Left ventricle myocardium inferior (tissue), 1 donor: ENCODE measurements around the gene IL36B. TPM values are rescaled to one million over a fixed set of nuclear protein-coding genes. Genes with fewer than 3 reads are reported as not detected.

ENCODE experiments used
- DNase-seq: peaks from one replicate; pipeline ENCODE4 v3.0.0-alpha.2; 2020
- H3K27ac ChIP-seq: fragments of 200-600 bp; replicated peaks from 2 replicates; pipeline ENCODE4 v1.8.0; 2021
- H3K27me3 ChIP-seq: fragments of 200-600 bp; 2 replicates; pipeline ENCODE4 v1.8.0; 2021; ENCODE audit warnings: low read depth
- H3K36me3 ChIP-seq: fragments of 200-600 bp; 2 replicates; pipeline ENCODE4 v1.8.0; 2021
- H3K4me1 ChIP-seq: fragments of 200-600 bp; 2 replicates; pipeline ENCODE4 v1.8.0; 2021
- H3K4me3 ChIP-seq: fragments of 200-600 bp; 2 replicates; pipeline ENCODE4 v1.8.0; 2021; ENCODE audit warnings: mild to moderate bottlenecking, moderate library complexity
- H3K9me3 ChIP-seq: fragments of 200-600 bp; replicated peaks from 2 replicates; pipeline ENCODE4 v1.8.0; 2021
- intact Hi-C: fragments of 100-400 bp; cut with micrococcal nuclease; formaldehyde crosslinking; loops from one replicate; pipeline ENCODE4 v1.11.0; 2022
- total RNA-seq: library from RNA; stranded (reverse); fragmentation: NEBNext Ultra II Directional; extraction: Animal tissue kit (Norgen Biotek cat#: 25700); gene quantifications from one replicate; pipeline ENCODE4 v1.2.1, GENCODE V29; 2021
- TF ChIP-seq, protein P1 (sequence below): fragments of 200-600 bp; IDR thresholded peaks from 2 replicates; pipeline ENCODE4 v1.8.0; 2021; ENCODE audit warnings: antibody characterized with exemption, mild to moderate bottlenecking, borderline replicate concordance
- donor health status: DM: no; HTN: yes; CAD: no; lungs with severe emphysema.

IL36B gene
- total RNA-seq, 1 donor from 2014 or later: not detected

GRCh38 chr2:113061896-113062770, 9.5 kb upstream of the IL36B start:
- no peak overlapping the region for H3K27ac ChIP-seq
- H3K9me3 ChIP-seq: no peaks in the 10 kb centered on the region
- H3K27me3 ChIP-seq: peaks cover 46% of the 10 kb centered on the region
- H3K36me3 ChIP-seq: no peaks in the 10 kb centered on the region
- no peak for DNase-seq
- intact Hi-C loops: no loop called here
- TF ChIP-seq, protein P1, sequence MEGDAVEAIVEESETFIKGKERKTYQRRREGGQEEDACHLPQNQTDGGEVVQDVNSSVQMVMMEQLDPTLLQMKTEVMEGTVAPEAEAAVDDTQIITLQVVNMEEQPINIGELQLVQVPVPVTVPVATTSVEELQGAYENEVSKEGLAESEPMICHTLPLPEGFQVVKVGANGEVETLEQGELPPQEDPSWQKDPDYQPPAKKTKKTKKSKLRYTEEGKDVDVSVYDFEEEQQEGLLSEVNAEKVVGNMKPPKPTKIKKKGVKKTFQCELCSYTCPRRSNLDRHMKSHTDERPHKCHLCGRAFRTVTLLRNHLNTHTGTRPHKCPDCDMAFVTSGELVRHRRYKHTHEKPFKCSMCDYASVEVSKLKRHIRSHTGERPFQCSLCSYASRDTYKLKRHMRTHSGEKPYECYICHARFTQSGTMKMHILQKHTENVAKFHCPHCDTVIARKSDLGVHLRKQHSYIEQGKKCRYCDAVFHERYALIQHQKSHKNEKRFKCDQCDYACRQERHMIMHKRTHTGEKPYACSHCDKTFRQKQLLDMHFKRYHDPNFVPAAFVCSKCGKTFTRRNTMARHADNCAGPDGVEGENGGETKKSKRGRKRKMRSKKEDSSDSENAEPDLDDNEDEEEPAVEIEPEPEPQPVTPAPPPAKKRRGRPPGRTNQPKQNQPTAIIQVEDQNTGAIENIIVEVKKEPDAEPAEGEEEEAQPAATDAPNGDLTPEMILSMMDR: no peak
- no peaks in the 10 kb centered on the region for H3K4me1 ChIP-seq
- no peak overlapping the region for H3K4me3 ChIP-seq

DNA sequence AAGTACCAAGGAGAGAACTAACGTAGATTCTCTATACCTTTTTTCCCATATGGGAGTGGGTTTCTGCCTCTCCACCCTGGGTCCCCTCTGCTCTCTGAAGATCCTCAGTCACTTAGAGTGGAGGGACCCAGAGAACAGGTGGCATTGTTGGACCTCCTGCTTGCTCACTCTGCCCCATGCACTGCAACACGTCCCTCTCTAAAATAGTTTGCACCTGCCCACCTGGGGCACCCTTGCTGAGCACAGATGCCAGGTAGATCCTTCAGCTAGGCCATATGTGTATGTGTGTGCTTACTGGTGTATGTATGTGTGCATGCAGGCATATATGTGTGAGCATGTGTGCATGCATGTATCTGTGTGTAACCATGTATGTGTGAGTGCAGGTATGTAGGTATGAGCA, 8.6 kb upstream of the IL36B start:
- H3K9me3 ChIP-seq: peaks cover under 1% of the 10 kb centered on the region
- intact Hi-C loops: no loop called here
- no peaks in the 10 kb centered on the region for H3K4me1 ChIP-seq
- H3K27me3 ChIP-seq: peaks cover 45% of the 10 kb centered on the region
- no peak for DNase-seq
- H3K36me3 ChIP-seq: no peaks in the 10 kb centered on the region
- TF ChIP-seq, protein P1: no peak
- H3K4me3 ChIP-seq: no peak overlapping the region
- no peak overlapping the region for H3K27ac ChIP-seq

GRCh38 chr2:113060796-113061195, 8.1 kb upstream of the IL36B start:
- no peak overlapping the region for H3K27ac ChIP-seq
- peaks cover 5% of the 10 kb centered on the region for H3K9me3 ChIP-seq
- DNase-seq: no peak
- no peaks in the 10 kb centered on the region for H3K4me1 ChIP-seq
- peaks cover 40% of the 10 kb centered on the region for H3K27me3 ChIP-seq
- TF ChIP-seq, protein P1: no peak
- intact Hi-C loops: no loop called here
- no peak overlapping the region for H3K4me3 ChIP-seq
- no peaks in the 10 kb centered on the region for H3K36me3 ChIP-seq

- no peak for DNase-seq
- Histone ChIP-seq H3K27me3 (peaks cover 40% of the 10 kb centered on the region), H3K4me3 (no peak overlapping the region), H3K36me3 (no peaks in the 10 kb centered on the region), H3K4me1 (no peaks in the 10 kb centered on the region), H3K9me3 (peaks cover 9% of the 10 kb centered on the region), H3K27ac (no peak overlapping the region)
- TF ChIP-seq, protein P1: no peak
- intact Hi-C loops: no loop called here
Measured at GRCh38 chr2:113060396-113060795, 7.7 kb upstream of the IL36B start.

- no peaks in the 10 kb centered on the region for H3K4me1 ChIP-seq
- no peaks in the 10 kb centered on the region for H3K36me3 ChIP-seq
- no peak for DNase-seq
- no peak within 1 kb of the TSS for H3K27ac ChIP-seq
- H3K27me3 ChIP-seq: peaks cover 39% of the 10 kb centered on the region
- intact Hi-C loops: no loop called here
- H3K4me3 ChIP-seq: no peak within 1 kb of the TSS
- peaks cover 20% of the 10 kb centered on the region for H3K9me3 ChIP-seq
- TF ChIP-seq, protein P1: no peak
Measured at GRCh38 chr2:113058998-113059960, 6.6 kb upstream of the IL36B start, which contains the start of gene IL36RN. IL36RN (plus strand) TSS chr2:113059198; CDS start chr2:113059439, 241 bp downstream.
